ENCODE data around the gene TANC1. TPM values are rescaled to one million over a fixed set of nuclear protein-coding genes. Genes with fewer than 3 reads are reported as not detected.

The TANC1 gene
- total and polyA plus RNA-seq, 2 of the 4 experiments (the other 2 are of a cell fraction), result 10.2 to 12.9 TPM

GRCh38 chr2:159150280-159150746 is 181.9 kb downstream of the TANC1 start:
- peaks cover 20% of the 10 kb centered on the region for H3K36me3 ChIP-seq (ENCODE audit: control insufficient read depth, insufficient read depth, low read length)
- H2BK20ac ChIP-seq (ENCODE audit: low read depth, low read length), result 0 out of 2 replicates have a peak overlapping the region, but pooled peaks have one; percentile 17
- no peaks in the 10 kb centered on the region for H4K20me1 ChIP-seq (ENCODE audit: insufficient read depth, low read length)
- 100% methylated on average over 1 of the region's 8 CpGs; no CpG with 5 or more reads in 1 of the 2 experiments for WGBS, 2 experiments (ENCODE audit: extremely low coverage in 2 of 2, insufficient read length in 1 of 2)
- peak overlapping the region in 1 of 2 experiments; percentile 53; a peak in 1 of 4 replicates for H4K8ac ChIP-seq (ENCODE audit: low read depth in 2 of 2, low read length in 2 of 2)
- ChIA-PET POLR2A (ENCODE audit: unreplicated experiment) (no interaction called here), CTCF (interaction anchor here (1.0 kb wide), 1 partner anchor 10 kb away, joined by 3 read pairs; no protein-coding TSS in a partner anchor)
- H2AK5ac ChIP-seq (ENCODE audit: low read depth, low read length), result no peak overlapping the region
- H3K4me1 ChIP-seq (ENCODE audit: control insufficient read depth, insufficient read depth, low read length), result peaks cover 19% of the 10 kb centered on the region
- dilution Hi-C loops (cut with HindIII; ENCODE audit: low sequenced_read_pairs, unreplicated experiment) (no loop called here), intact Hi-C loops (cut with micrococcal nuclease) (no loop called here), in situ Hi-C loops (cut with MboI; ENCODE audit: low sequenced_read_pairs) (no loop called here)
- peak overlapping the region; percentile 57; the same call in 1 of the 2 replicates for H3K14ac ChIP-seq (replicated peaks; ENCODE audit: low read depth, low read length)
- peak overlapping the region; percentile 19 for H2AFZ ChIP-seq (replicated peaks; ENCODE audit: low read length, poor library complexity)
- H2AK9ac ChIP-seq (replicated peaks; ENCODE audit: low read depth, low read length, poor library complexity), result no peak overlapping the region
- no peak for TF ChIP-seq ELK1 (IDR thresholded peaks at IDR 0.05; ENCODE audit: borderline replicate concordance, low read depth, low read length)
- TF ChIP-seq MAFK (IDR thresholded peaks at IDR 0.05; ENCODE audit: low read depth, low read length), result peak; percentile 69
- H3K56ac ChIP-seq (ENCODE audit: extremely low read depth, insufficient read depth, low read length), result no peak overlapping the region
- H3K23ac ChIP-seq (ENCODE audit: low read depth, low read length), result peak overlapping the region; percentile 83; the same call in 1 of the 2 replicates
- peaks cover 16% of the 10 kb centered on the region for H3K9me1 ChIP-seq (ENCODE audit: insufficient read depth, low read length)
- peak overlapping the region; percentile 26 for H2BK120ac ChIP-seq (ENCODE audit: low read depth, low read length)
- no peak overlapping the region for H3K18ac ChIP-seq (ENCODE audit: low read depth, low read length)
- peaks cover 10 to 33% of the 10 kb centered on the region in 2 experiments; a peak in 3 of 4 replicates for H3K79me1 ChIP-seq (ENCODE audit: low read depth in 1 of 2, low read length in 2 of 2)
- H3K4me3 ChIP-seq (ENCODE audit: insufficient read depth, low read depth, low read length), result no peak overlapping the region
- DNase-seq (peak; percentile 51), ATAC-seq (ENCODE audit: low read depth) (peak; percentile 76)
- H3K27ac ChIP-seq (ENCODE audit: insufficient read depth, low read length), result no peak overlapping the region
- no peak overlapping the region for H2BK5ac ChIP-seq (ENCODE audit: low read depth, low read length, poor library complexity, severe bottlenecking)
- H3K4ac ChIP-seq (ENCODE audit: low read depth, low read length), result no peak overlapping the region
- H4K91ac ChIP-seq (ENCODE audit: insufficient read depth, low read depth, low read length), result no peak overlapping the region
- peak overlapping the region; percentile 33 for H4K5ac ChIP-seq (ENCODE audit: low read depth, low read length)
- peak overlapping the region; percentile 3; the same call in 1 of the 2 replicates for H3K4me2 ChIP-seq (ENCODE audit: low read depth, low read length)
- no peaks in the 10 kb centered on the region for H3K9me3 ChIP-seq (ENCODE audit: control insufficient read depth, insufficient read depth, low read length)
- no peaks in the 10 kb centered on the region for H3K27me3 ChIP-seq (ENCODE audit: control insufficient read depth, insufficient read depth, low read length)
- no TSS peak for BruUV-seq (replicated peaks)
- H2BK15ac ChIP-seq (ENCODE audit: low read depth, low read length), result no peak overlapping the region
- H3K9ac ChIP-seq (ENCODE audit: low read depth, low read length), result no peak overlapping the region

All from IMR-90 (cell line).